Measurements from ENCODE around the gene SLU7.

Gene SLU7

DNA sequence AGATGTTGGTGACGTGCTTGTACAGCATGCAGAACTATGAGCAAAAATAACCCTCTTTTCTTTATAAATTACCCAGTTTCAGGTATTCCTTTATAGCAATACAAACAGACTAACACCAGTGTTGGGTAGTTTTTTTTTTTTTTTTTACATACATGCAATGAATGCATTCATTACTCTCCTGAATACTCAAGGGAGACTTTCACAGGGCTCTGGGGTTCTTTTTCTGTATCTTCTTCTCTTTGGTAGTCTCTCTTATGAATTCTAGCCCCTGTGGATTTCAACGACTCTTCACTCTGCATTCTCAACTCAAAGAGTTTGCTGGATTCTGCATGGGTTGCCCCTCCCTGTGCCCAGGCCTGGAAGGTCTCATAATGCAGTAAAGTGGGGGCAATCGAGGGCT lies 30.6 kb upstream of the SLU7 start:
- Histone ChIP-seq H3K36me3 (ENCODE audit: insufficient read depth, insufficient read length, low read length) (no peaks in the 10 kb centered on the region), H3K27me3 (ENCODE audit: insufficient read depth, insufficient read length) (no peaks in the 10 kb centered on the region), H3K9ac (ENCODE audit: insufficient read length, low read depth) (no peak overlapping the region), H3K4me3 (ENCODE audit: insufficient read length, low read depth) (no peak overlapping the region), H3K9me3 (ENCODE audit: insufficient read depth, low read length) (no peaks in the 10 kb centered on the region), H3K4me1 (ENCODE audit: insufficient read depth, insufficient read length) (no peaks in the 10 kb centered on the region)
- no peak for DNase-seq (ENCODE audit: low read depth, low spot score)
- TF ChIP-seq ZNF274 (IDR thresholded peaks at IDR 0.05; ENCODE audit: low read depth, low read length) (no peak), SUZ12 (IDR thresholded peaks at IDR 0.05; ENCODE audit: extremely low read depth, insufficient read depth, insufficient read length) (no peak), YY1 (IDR thresholded peaks at IDR 0.05; ENCODE audit: insufficient read depth, insufficient read length) (no peak)

- no peaks in the 10 kb centered on the region for H3K4me1 ChIP-seq (ENCODE audit: insufficient read depth, insufficient read length)
- no peak overlapping the region for H3K4me3 ChIP-seq (ENCODE audit: insufficient read length, low read depth)
- TF ChIP-seq YY1 (IDR thresholded peaks at IDR 0.05; ENCODE audit: insufficient read depth, insufficient read length) (no peak), ZNF274 (IDR thresholded peaks at IDR 0.05; ENCODE audit: low read depth, low read length) (no peak), SUZ12 (IDR thresholded peaks at IDR 0.05; ENCODE audit: extremely low read depth, insufficient read depth, insufficient read length) (no peak)
- no peak for DNase-seq (ENCODE audit: low read depth, low spot score)
- H3K9ac ChIP-seq (ENCODE audit: insufficient read length, low read depth): no peak overlapping the region
- H3K9me3 ChIP-seq (ENCODE audit: insufficient read depth, low read length): no peaks in the 10 kb centered on the region
- H3K27me3 ChIP-seq (ENCODE audit: insufficient read depth, insufficient read length): no peaks in the 10 kb centered on the region
- H3K36me3 ChIP-seq (ENCODE audit: insufficient read depth, insufficient read length, low read length): no peaks in the 10 kb centered on the region
Observed at GRCh38 chr5:160448886-160449285, 30.0 kb upstream of the SLU7 start.

DNA sequence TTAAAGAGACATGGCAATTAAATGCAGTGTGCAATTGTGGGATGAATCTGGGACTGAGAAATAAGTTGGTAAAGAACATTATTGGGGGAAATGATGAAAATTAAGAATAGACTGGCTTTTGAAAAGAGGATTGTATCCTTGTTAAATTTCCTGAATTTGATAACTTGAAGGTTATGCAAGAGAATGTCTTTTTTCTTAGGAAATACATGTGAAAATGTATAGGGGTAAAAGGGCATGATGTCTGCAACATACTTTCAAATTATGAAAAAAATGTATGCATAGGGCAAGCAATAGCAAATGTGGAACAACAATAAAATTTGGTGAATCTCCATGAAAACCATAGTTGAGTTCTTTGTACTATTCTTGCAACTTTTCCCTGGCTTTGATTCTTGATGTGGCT lies 26.9 kb upstream of the SLU7 start:
- TF ChIP-seq SUZ12 (IDR thresholded peaks at IDR 0.05; ENCODE audit: extremely low read depth, insufficient read depth, insufficient read length) (no peak), YY1 (IDR thresholded peaks at IDR 0.05; ENCODE audit: insufficient read depth, insufficient read length) (no peak)
- Histone ChIP-seq H3K36me3 (ENCODE audit: insufficient read depth, insufficient read length, low read length) (no peaks in the 10 kb centered on the region), H3K9me3 (ENCODE audit: insufficient read depth, low read length) (no peaks in the 10 kb centered on the region), H3K4me1 (ENCODE audit: insufficient read depth, insufficient read length) (no peaks in the 10 kb centered on the region), H3K9ac (ENCODE audit: insufficient read length, low read depth) (no peak overlapping the region), H3K27me3 (ENCODE audit: insufficient read depth, insufficient read length) (no peaks in the 10 kb centered on the region), H3K4me3 (ENCODE audit: insufficient read length, low read depth) (no peak overlapping the region)
- no peak for DNase-seq (ENCODE audit: low read depth, low spot score)

- TF ChIP-seq YY1 (IDR thresholded peaks at IDR 0.05; ENCODE audit: insufficient read depth, insufficient read length): no peak
- TF ChIP-seq SUZ12 (IDR thresholded peaks at IDR 0.05; ENCODE audit: extremely low read depth, insufficient read depth, insufficient read length): no peak
- no peak for TF ChIP-seq ZNF274 (IDR thresholded peaks at IDR 0.05; ENCODE audit: low read depth, low read length)
- no peak for DNase-seq (ENCODE audit: low read depth, low spot score)
- Histone ChIP-seq H3K27me3 (ENCODE audit: insufficient read depth, insufficient read length) (no peaks in the 10 kb centered on the region), H3K9me3 (ENCODE audit: insufficient read depth, low read length) (no peaks in the 10 kb centered on the region), H3K4me3 (ENCODE audit: insufficient read length, low read depth) (no peak overlapping the region), H3K4me1 (ENCODE audit: insufficient read depth, insufficient read length) (no peaks in the 10 kb centered on the region), H3K36me3 (ENCODE audit: insufficient read depth, insufficient read length, low read length) (no peaks in the 10 kb centered on the region), H3K9ac (ENCODE audit: insufficient read length, low read depth) (no peak overlapping the region)
Observed at GRCh38 chr5:160445132-160445531, 26.3 kb upstream of the SLU7 start.

DNA sequence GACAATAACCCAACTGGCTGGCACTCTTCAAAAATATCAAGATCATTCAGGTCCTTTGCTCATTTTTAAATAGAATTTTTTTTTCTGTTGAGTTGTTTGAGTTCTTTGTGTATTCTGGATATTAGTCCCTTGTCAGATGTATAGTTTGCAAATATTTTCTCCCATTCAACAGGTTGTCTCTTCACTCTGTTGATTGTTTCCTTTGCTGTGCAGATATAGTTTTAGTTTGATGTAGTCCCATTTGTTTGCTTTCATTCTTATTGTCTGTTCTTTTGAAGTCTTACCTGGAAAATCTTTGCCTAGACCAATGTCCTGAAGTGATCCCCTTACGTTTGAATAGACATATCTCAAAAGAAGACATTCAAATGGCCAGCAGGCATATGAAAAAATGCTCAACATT lies 25.5 kb upstream of the SLU7 start:
- H3K36me3 ChIP-seq (ENCODE audit: insufficient read depth, insufficient read length, low read length): no peaks in the 10 kb centered on the region
- no peaks in the 10 kb centered on the region for H3K9me3 ChIP-seq (ENCODE audit: insufficient read depth, low read length)
- no peaks in the 10 kb centered on the region for H3K4me1 ChIP-seq (ENCODE audit: insufficient read depth, insufficient read length)
- no peaks in the 10 kb centered on the region for H3K27me3 ChIP-seq (ENCODE audit: insufficient read depth, insufficient read length)
- H3K9ac ChIP-seq (ENCODE audit: insufficient read length, low read depth): no peak overlapping the region
- TF ChIP-seq YY1 (IDR thresholded peaks at IDR 0.05; ENCODE audit: insufficient read depth, insufficient read length): no peak
- no peak for TF ChIP-seq ZNF274 (IDR thresholded peaks at IDR 0.05; ENCODE audit: low read depth, low read length)
- no peak for TF ChIP-seq SUZ12 (IDR thresholded peaks at IDR 0.05; ENCODE audit: extremely low read depth, insufficient read depth, insufficient read length)
- H3K4me3 ChIP-seq (ENCODE audit: insufficient read length, low read depth): no peak overlapping the region
- DNase-seq (ENCODE audit: low read depth, low spot score): no peak

DNA sequence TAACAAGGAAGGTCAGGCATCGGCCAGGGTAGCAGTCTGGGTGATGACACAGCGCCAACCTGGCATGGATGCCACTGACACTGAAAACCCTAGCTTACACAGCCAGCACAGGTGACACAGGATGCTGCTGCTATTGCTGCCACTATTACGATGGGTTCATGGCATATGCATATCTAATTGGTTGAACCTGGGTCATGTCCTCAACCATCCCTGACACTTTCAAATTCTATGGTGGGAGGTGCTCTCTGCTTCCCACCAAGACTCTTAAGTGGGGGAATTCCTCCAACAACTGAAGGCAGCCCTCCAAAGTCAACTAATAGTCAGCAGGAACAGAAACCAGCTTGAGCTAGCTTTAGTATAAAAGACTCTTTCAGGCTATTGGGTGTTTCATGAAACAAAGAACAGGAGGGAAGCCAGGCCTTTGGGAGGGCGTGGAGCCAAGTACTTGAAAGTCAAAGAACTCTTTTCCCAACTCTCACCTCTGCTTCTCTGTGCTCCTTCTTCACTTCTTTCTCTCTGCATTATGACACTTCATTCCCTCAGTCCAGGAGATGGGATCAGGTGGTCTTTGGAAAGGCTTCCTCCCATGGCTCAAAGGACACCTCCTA lies 24.0 kb upstream of the SLU7 start:
- TF ChIP-seq ZNF274 (IDR thresholded peaks at IDR 0.05; ENCODE audit: low read depth, low read length): no peak
- no peak for TF ChIP-seq YY1 (IDR thresholded peaks at IDR 0.05; ENCODE audit: insufficient read depth, insufficient read length)
- TF ChIP-seq SUZ12 (IDR thresholded peaks at IDR 0.05; ENCODE audit: extremely low read depth, insufficient read depth, insufficient read length): no peak

GRCh38 chr5:160441311-160441781 lies 22.5 kb upstream of the SLU7 start:
- H3K27me3 ChIP-seq (ENCODE audit: insufficient read depth, insufficient read length): no peaks in the 10 kb centered on the region
- H3K9ac ChIP-seq (ENCODE audit: insufficient read length, low read depth): no peak overlapping the region
- DNase-seq (ENCODE audit: low read depth, low spot score): no peak
- H3K4me3 ChIP-seq (ENCODE audit: insufficient read length, low read depth): no peak overlapping the region
- H3K36me3 ChIP-seq (ENCODE audit: insufficient read depth, insufficient read length, low read length): no peaks in the 10 kb centered on the region
- no peaks in the 10 kb centered on the region for H3K9me3 ChIP-seq (ENCODE audit: insufficient read depth, low read length)
- TF ChIP-seq YY1 (IDR thresholded peaks at IDR 0.05; ENCODE audit: insufficient read depth, insufficient read length) (no peak), ZNF274 (IDR thresholded peaks at IDR 0.05; ENCODE audit: low read depth, low read length) (no peak), SUZ12 (IDR thresholded peaks at IDR 0.05; ENCODE audit: extremely low read depth, insufficient read depth, insufficient read length) (no peak)
- H3K4me1 ChIP-seq (ENCODE audit: insufficient read depth, insufficient read length): no peaks in the 10 kb centered on the region

More for the DNA sequence above, 24.0 kb upstream of the SLU7 start:
- H3K36me3 ChIP-seq (ENCODE audit: insufficient read depth, insufficient read length, low read length): no peaks in the 10 kb centered on the region
- no peak for DNase-seq (ENCODE audit: low read depth, low spot score)
- no peak overlapping the region for H3K9ac ChIP-seq (ENCODE audit: insufficient read length, low read depth)
- H3K4me3 ChIP-seq (ENCODE audit: insufficient read length, low read depth): no peak overlapping the region
- H3K4me1 ChIP-seq (ENCODE audit: insufficient read depth, insufficient read length): no peaks in the 10 kb centered on the region
- no peaks in the 10 kb centered on the region for H3K27me3 ChIP-seq (ENCODE audit: insufficient read depth, insufficient read length)
- no peaks in the 10 kb centered on the region for H3K9me3 ChIP-seq (ENCODE audit: insufficient read depth, low read length)

Data from NT2/D1 (cell line).